Sigmoid colon (tissue), 4 donors: ENCODE measurements around the gene RIMS4.

Experiments used
- EP300 ChIP-seq, 4 donors: sonication (generic); formaldehyde crosslinking; IDR thresholded peaks; one replicate each; pipeline ENCODE4 v1.6.1; 2017; ENCODE audit warnings: antibody characterized with exemption in 4 of 4
- POLR2A ChIP-seq, 2 donors: fragments of 450-650 bp; IDR thresholded peaks; one replicate each; pipeline ENCODE4 v1.6.1; 2016; ENCODE audit warnings: antibody characterized with exemption in 2 of 2, mild to moderate bottlenecking in 2 of 2, moderate library complexity in 2 of 2
- TF ChIP-seq, protein P1 (sequence below), 4 experiments: fragments of 450-650 bp in 3 of 4; fragments of 200-600 bp in 1 of 4; IDR thresholded peaks; one replicate each; pipeline ENCODE4 v1.5.1; 2016 to 2019; ENCODE audit warnings: antibody characterized with exemption in 4 of 4, mild to moderate bottlenecking in 3 of 4, moderate library complexity in 2 of 4

DNA sequence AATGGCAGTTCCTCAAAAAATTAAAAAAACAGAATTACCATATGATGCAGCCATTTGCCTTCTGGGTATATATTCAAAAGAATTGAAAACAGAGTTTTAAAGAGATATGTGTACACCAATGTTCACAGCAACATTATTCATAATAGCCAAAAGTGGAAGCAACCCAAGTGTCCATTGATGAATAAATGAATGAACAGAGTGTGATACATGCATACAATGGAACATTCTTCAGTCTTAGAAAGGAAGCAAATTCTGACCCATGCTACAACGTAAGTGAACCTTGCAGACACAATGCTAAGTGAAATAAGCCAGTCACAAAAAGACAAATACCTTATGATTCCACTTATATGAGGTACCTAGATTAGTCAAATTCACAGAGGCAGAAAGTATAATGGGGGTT lies 40.5 kb upstream of the RIMS4 start:
- TF ChIP-seq, protein P1, sequence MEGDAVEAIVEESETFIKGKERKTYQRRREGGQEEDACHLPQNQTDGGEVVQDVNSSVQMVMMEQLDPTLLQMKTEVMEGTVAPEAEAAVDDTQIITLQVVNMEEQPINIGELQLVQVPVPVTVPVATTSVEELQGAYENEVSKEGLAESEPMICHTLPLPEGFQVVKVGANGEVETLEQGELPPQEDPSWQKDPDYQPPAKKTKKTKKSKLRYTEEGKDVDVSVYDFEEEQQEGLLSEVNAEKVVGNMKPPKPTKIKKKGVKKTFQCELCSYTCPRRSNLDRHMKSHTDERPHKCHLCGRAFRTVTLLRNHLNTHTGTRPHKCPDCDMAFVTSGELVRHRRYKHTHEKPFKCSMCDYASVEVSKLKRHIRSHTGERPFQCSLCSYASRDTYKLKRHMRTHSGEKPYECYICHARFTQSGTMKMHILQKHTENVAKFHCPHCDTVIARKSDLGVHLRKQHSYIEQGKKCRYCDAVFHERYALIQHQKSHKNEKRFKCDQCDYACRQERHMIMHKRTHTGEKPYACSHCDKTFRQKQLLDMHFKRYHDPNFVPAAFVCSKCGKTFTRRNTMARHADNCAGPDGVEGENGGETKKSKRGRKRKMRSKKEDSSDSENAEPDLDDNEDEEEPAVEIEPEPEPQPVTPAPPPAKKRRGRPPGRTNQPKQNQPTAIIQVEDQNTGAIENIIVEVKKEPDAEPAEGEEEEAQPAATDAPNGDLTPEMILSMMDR (IDR thresholded peaks at IDR 0.05): no peak
- TF ChIP-seq EP300 (IDR thresholded peaks at IDR 0.05) (no peak), POLR2A (IDR thresholded peaks at IDR 0.05) (no peak)
